Stimulated activated CD4-positive, alpha-beta T cell treated with anti-CD3 and anti-CD28 coated beads, Interleukin-2, amount 100 ng/mL, for 24 hours (primary cell): Measurements from ENCODE around the gene ABHD5.
"Not testable (repeated sequence)": the region's sequence is repeated elsewhere in the genome, so short reads cannot be mapped to it uniquely, and the experiment has no call there.

Experiments
- DNase-seq, 2 donors: peaks; one replicate each; pipeline ENCODE4 v3.0.0-alpha.2; 2020

The ABHD5 gene

DNA sequence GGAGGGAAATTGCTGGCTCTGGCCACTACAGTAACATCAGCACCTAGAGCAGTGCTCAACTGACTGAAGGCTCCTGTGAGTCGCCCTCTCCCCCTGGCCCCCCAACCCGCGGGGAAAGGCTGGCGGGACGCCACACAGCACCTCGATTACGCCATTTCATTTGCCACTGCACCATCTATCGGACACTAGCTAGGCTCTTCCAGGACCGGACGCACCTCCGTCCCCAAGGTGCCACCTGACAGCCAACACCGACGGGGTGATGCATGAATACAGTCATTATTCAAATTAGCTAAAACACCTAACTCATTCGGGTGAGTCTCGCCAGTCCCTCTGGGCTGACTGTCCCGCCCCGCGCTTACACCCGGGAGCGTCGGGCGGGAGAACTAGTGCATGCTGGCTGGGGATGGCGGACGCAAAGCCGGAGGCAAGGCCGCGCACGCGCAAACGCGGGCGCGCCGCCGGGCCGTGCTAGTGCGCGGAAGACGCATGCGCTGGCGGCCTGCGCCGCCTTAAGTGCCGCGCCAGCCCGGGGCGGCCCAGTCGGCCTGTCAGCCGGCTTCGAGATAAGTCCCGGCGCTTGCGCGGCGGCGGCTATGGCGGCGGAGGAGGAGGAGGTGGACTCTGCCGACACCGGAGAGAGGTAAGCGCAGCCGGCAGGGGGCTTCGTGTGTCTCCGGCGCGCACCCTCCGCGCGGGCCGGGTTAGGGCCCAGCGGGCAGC, at the start of gene ABHD5:
TSS of gene ABHD5 (plus strand) at position 539 of the 720 bp plus-strand sequence. CDS start at position 594, 55 bp downstream.
- peak; percentile 87 to 93 for DNase-seq

DNA sequence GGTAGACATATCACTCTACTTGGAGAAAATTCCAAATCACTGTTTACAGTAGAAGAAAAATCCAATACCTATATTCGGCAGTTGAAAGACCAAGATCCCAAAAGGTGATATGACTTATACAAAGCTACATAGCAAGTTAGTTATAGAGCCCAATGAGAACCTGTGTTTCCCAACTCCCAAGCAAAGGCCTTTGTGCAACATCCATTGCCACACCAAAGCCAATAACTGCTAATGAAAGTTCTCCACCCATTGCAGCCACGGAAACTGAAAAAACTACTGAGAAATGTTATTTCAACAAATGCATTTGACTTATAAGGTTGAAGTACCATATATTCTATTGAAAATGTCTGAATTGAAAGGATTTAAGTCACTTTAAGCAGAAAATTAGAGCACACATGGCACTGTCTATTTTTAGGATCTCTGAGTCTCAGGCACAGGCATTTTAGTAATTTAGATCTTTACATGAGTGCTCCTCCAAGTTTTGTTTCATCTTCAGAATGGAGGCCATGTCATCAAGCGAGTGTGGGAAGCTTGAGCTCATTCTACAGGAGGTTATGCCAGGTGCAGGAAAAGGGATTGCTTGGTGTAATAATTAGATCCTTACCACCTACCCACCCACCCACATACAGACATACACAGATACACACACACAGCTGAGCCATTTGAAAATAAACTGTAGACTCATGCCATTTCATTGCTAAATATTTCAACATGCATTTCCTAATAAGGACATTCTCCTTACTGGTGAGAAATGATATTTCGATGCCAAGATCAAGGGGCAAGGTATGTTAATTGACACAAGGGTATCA, 49.2 kb upstream of the ABHD5 start:
- no peak for DNase-seq

DNA sequence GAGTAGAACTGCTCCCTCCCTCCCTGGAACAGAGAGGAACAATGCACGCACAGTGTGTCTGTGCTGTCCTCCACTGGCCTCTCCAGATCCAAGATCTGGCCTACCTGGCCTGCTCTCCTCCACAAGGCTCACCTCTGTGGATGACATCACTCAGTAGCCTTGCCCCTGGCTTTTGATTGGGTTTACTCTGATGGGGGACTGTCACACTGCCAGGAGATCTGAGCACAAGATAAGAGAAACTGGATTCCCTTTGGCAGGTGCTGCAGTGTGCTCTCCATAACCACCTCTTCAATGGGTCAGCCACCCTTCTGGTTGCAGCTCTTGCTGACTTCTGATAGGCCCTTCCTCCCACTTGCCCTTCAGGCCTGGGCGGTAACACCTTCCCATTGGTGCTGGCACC, 46.3 kb upstream of the ABHD5 start:
- no peak for DNase-seq

DNA sequence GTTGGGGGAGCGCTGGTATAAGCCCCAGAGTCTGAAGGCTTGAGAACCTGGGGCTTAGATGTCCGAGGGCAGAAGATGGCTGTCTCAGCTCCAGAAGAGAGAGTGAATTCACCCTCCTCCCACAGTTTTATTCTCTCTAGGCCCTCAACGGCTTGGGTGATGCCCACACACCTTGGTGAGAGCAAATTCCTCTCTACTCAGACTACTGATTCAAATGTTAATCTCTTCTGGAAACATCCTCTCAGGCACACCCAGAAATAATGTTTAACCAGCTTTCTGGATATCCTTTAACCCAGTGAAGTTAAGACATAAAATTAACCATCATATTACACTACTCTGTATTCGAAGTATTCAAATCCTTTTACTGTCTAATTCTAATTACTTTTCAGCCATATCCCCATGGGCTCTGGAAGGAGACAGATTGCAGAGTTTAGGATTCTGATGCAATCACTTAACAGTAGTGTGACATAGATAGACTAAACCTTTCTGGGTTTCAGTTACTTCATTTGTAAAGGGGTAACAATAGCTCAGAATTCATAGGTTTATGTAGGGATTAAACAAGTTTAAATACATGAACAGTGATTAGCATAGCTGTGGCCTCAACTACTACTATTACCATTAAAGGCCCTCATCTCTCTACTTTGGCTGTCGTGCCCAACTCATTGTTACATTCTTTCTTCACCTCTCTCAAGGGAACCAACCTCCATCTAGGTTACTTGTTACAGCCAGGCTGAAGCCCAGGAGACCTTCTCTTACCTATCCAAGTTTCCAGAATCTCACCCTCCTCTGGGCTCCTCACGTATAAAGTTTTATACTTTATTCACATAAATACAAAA, 43.2 kb upstream of the ABHD5 start:
- DNase-seq = no peak

DNA sequence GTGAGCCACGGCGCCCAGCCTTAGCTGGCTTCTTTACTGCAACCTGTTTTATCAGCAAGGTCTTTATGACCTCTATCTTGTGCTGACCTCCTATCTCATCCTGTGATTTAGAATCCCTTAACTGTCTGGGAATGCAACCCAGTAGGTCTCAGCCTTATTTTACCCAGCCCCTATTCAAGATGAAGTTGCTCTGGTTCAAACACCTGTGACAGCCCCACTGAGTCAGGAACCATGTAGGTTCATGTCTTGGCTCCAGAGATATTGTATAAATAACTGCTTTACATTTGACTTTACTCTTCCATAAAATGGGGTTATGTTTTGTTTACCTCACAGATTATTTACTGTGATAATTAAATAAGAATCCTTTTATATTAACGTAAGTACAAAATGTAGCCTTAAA, 41.8 kb upstream of the ABHD5 start:
- DNase-seq = no peak

DNA sequence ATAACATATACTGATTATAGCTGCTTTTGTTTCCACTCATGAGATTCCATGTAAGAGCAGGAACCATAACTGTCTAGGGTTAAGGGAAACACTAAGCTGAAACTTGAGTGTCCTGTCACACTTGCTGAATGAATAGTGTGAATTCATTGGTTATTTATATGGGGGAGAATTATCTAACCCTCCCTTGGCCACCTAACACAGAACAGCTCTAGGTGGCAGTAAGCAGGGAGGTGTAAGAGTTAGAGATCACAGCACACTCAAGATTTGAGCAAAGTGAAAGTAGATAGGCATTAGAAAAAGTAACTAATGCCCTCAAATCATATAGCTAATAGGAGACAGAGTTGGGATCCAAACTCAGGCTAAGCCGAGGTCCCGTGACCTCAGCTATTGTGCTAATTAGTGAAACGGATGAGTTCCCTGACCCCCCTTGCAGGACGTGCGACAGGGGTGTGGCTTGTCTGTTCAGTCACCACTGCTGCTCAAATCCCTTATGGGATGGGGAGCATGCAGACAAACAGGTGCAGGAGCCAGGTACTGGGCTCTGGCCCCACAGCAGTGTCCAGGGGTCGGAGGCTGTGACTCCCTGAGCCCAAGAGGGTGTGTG, 41.3 kb upstream of the ABHD5 start:
- no peak for DNase-seq

DNA sequence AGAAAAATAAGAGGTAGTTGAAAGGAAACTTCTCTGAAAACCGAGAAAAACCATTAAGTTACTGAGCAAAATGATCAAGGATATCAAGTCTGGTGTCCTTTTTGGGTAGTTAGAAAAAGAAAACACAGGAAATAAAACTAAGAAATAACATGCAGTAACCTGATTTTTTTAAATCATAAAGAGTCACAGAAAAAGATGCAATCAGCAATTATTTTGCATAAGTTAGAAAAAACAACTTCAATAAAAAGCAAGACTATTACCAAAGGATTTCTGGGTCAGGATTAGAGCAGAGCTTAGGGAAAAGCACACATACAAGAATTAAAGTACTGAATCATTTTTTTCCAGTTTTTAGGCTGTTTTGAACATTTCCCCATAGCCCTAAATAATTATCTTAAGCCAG, 40.4 kb upstream of the ABHD5 start:
- no peak for DNase-seq

DNA sequence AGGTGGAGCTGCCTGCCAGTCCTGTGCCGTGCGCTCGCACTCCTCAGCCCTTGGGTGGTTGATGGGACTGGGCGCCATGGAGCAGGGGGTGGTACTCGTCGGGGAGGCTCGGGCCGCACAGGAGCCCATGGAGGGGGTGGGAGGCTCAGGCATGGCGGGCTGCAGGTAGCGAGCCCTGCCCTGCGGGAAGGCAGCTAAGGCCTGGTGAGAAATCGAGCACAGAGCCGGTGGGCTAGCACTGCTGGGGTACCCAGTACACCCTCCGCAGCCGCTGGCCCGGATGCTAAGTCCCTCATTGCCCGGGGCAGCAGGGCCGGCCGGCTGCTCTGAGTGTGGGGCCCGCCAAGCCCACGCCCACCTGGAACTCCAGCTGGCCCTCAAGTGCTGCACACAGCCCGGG, 34.3 kb upstream of the ABHD5 start:
- DNase-seq = not testable (repeated sequence)

DNA sequence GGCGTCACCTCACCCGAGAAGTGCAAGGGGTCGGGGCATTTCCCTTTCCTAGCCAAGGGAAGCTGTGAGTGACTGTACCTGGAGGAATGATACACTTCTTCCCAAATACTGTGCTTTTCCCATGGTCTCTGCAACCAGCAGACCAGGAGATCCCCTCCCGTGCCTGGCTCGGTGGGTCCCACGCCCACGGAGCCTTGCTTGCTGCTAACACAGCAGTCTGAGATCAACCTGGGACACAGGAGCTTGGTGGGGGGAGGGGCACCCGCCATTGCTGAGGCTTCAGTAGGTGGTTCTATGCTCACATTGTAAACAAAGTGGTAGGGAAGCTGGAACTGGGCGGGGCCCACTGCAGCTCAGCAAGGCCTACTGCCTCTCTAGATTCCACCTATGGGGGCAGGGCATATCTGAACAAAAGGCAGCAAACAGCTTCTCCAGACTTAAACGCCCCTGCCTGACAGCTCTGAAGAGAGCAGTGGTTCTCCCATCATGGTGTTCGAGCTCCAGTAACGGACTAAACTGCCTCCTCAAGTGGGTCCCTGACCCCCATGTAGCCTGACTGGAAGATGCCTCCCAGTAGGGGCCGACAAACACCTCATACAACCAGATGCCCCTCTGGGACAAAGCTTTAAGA, 31.4 kb upstream of the ABHD5 start:
- DNase-seq = no peak

DNA sequence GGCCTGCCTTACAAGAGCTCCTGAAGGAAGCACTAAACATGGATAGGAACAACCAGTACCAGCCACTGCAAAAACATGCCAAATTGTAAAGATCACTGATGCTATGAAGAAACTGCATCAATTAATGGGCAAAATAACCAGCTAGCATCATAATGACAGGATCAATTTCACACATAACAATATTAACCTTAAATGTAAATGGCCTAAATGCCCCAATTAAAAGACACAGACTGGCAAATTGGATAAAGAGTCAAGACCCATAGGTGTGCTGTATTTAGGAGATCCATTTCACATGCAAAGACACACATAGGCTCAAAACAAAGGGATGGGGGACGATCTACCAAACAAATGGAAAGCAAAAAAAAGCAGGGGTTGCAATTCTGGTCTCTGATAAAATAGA, 29.4 kb upstream of the ABHD5 start:
- DNase-seq = not testable (repeated sequence)

DNA sequence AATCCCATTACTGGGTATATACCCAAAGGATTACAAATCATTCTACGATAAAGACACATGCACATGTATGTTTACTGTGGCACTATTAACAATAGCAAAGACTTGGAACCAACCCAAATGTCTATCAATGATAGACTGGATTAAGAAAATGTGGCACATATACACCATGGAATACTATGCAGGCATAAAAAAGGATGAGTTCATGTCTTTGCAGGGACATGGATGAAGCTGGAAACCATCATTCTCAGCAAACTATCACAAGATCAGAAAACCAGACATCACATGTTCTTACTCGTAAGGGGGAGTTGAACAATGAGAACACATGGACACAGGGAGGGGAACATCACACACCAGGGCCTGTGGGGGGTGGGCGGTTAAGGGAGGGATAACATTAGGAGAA, 25.7 kb upstream of the ABHD5 start:
- not testable (repeated sequence) for DNase-seq

DNA sequence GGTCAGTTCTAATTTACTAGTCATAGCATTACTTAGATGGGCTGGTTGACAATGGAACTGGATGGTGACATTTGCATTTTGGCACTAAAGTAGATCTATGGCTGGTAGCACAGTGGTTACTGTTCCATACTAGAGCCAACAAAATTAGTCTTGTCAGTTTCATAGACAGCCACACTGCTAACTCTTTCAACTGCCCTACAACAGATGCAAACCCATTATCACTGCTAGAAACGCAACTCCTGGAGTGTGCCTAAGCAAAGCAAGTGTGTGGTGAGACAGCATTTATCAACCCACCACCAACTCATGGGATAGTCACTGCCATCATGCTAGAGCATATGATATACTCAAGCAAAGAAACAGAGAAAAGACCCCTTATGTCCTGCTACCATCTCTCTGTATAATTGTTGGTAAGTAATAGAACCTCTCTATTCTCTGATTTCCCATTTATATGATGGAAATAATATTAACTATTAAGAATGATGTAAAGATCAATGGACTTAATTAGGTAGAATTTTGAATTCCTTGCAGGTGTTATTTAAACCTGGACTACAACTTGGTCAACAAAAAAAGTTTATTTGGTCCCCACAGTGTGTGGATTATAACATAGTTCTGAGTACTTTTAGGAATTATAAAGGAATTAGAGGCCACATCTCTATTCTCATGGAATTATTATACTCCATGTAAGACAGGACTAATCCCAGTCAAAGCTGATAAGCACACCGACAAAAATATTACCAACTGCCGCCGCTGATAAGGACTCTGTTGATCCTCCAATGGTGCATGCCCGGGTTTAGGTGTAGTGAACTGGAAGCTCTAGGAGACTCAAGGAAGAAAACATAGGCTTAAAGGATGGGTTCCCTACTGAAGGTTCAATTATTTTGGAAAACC, 19.9 kb upstream of the ABHD5 start:
- DNase-seq = no peak

DNA sequence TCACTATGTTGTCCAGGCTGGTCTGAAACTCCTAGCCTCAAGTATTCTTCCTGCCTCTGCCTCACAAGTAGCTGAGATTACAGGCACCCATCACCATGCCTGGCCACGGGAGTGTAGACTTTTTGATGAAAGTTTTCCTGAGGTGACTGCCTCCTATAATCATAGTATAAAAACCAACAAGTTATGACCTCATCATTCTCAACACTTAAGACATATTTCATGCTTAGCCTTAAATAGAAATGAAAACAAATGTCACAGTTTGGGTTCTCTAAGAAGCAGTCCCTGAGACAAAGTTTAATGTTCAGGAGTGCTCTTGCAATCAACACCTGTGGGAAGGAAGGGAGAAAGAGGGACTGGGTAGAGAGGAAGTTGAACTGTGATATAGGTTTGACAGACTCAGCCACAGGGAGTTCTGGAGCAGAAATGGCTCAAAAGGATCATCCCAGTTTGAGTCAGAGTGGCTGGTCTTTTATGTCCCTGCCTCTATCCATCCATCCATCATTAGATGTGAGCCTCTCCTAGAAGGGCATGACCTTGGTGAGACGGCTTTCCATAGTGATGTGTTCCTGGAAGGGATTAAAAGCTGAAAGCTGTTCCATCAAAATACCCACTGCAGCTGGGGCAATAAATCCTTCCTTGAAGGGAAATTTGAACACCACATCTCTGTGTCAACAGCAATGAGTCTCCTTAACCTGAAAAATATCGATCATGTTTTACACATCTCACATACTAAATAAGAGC, 16.2 kb upstream of the ABHD5 start:
- DNase-seq = no peak

DNA sequence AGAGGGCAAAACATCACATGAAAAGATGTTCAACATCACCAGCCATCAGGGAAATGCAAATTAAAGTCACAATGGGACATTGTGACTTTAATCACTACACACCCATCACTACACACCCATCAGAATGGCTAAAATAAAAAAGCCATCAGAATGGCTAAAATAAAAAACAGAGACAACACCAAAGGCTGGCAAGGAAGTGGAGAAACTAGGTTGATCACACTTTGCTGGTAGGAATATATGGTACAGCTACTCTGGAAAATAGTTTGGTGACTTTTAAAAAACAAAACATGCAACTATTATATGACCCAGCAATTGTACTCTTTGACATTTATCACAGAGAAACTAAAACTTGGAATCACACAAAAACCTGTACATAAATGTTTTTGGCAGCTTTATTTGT, 15.1 kb upstream of the ABHD5 start:
- no peak for DNase-seq

DNA sequence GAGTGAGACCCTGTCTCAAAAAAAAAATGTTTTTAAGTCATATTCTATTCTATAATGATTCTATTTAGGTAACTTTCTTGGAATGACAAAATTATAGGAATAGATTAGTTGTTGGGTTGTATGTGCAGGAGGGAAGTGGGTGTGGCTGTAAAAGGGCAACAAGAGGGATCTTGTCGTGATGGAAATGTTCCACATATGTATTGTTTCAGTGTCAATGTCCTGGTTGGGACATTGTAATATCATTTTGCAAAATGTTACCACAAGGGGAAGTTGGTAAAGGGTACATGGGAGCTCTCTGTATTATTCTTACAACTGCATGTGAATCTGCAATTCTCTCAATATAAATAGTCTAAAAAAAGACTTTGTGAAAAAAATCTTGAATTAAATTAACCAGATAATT, 14.3 kb upstream of the ABHD5 start:
- no peak for DNase-seq

DNA sequence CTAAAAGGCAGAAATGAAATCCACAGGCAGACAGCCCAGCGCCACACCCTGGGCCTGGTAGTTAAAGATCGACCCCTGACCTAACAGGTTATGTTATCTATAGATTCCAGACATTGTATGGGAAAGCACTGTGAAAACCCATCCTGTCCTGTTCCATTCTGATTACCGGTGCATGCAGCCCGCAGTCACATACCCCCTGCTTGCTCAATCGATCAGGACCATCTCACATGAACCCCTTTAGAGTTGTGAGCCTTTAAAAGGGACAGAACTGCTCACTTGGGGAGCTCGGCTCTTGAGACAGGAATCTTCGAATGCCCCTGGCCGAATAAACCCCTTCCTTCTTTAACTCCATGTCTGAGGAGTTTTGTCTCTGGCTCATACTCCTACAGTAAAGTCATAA, 12.4 kb upstream of the ABHD5 start:
- not testable (repeated sequence) for DNase-seq

DNA sequence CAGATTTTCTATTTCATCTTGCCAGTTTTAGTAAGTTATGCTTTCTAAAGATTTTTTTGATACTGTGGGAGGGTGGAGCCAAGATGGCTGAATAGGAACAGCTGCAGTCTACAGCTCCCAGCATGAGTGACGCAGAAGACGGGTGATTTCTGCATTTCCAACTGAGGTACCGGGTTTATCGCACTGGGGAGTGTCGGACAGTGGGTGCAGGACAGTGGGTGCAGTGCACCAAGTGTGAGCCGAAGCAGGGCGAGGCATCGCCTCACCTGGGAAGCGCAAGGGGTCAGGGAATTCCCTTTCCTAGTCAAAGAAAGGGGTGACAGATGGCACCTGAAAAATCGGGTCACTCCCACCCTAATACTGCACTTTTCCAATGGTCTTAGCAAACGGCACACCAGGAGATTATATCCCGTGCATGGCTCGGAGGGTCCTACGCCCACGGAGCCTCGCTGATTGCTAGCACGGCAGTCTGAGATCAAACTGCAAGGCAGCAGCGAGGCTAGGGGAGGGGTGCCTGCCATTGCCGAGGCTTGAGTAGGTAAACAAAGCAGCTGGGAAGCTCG, 11.8 kb upstream of the ABHD5 start:
- DNase-seq = not testable (repeated sequence)

DNA sequence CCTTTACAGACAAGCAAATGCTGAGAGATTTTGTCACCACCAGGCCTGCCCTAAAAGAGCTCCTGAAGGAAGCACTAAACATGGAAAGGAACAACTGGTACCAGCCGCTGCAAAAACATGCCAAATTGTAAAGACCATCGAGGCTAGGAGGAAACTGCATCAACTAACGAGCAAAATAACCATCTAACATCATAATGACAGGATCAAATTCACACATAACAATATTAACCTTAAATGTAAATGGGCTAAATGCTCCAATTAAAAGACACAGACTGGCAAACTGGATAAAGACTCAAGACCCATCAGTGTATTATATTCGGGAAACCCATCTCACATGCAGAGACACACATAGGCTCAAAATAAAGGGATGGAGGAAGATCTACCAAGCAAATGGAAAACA, 9.9 kb upstream of the ABHD5 start:
- DNase-seq = not testable (repeated sequence)

DNA sequence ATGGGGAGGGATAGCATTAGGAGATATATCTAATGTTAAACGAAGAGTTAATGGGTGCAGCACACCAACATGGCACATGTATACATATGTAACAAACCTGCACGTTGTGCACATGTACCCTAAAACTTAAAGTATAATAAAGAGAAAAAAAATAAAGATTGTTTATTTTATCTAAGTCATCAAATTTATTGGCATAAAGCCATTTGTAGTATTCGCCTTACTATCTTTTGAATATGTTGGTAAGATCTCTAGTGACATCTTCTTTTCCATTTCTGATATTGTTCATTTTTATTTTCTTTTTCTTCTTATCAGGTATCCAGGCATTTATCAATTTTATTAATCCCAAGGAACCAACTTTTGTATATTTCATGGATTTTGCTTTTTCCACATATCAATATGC, 5.8 kb upstream of the ABHD5 start:
- no peak for DNase-seq

DNA sequence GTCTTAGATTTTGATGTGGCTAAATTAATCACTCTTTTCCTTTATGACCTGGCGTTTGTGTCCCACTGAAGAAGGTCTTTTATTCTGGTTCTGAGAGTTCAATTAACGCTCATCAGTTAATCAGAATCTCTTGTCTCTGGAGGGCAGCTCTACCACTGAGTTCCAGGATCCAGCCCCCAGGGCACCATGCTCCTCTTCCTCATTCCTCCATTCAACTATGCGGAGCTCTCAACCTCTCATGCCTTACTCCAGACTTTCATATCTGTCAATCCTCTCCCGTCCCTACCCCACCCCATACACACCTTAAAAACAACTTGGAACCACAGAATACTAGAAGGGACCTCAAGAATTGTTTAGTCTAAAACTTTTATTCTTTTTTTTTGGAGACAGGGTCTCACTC, 4.8 kb upstream of the ABHD5 start:
- no peak for DNase-seq

DNA sequence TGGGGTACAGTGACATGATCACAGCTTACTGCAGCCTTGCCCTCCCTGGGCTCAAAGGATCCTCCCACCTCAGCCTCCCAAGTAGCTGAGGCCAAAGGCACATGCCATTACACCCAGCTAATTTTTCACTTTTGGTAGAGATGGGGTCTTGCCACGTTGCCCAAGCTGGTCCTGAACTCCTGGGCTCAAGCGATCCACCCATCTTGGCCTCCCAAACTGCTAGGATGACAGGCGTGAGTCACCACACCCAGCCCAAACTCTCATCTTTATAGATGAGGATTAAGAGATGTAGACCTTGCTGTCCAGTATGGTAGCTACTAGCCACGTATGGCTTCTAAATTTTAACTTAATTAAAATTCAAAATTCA, 4.4 kb upstream of the ABHD5 start:
- DNase-seq = no peak
